Activated T-cell treated with anti-CD3 and anti-CD28 coated beads, Interleukin-2, amount 50 U/mL, for 4 hours (primary cell): ENCODE data around the gene OR5T1. TPM values are rescaled to one million over a fixed set of nuclear protein-coding genes. Genes with fewer than 3 reads are reported as not detected.

ENCODE experiments used
- ATAC-seq, 2 donors: fragments of 200-7000 bp; cut with Tn5 transposase; one replicate each; pipeline ENCODE4 v1.10.0; 2021
- DNase-seq: peaks from one replicate; pipeline ENCODE4 v3.0.0-alpha.2; 2020
- H3K27me3 Mint-ChIP-seq: one replicate; pipeline ENCODE4 v1.8.0; 2021; ENCODE audit warnings: low read depth, mixed read lengths
- H3K36me3 Mint-ChIP-seq: one replicate; pipeline ENCODE4 v1.8.0; 2022; ENCODE audit warnings: mixed read lengths; ENCODE audit not compliant: insufficient read depth
- H3K4me1 Mint-ChIP-seq: one replicate; pipeline ENCODE4 v1.8.0; 2021; ENCODE audit warnings: low read depth, mixed read lengths
- H3K4me3 Mint-ChIP-seq: one replicate; pipeline ENCODE4 v1.8.0; 2021; ENCODE audit warnings: mild to moderate bottlenecking, moderate library complexity, mixed read lengths
- H3K9me3 Mint-ChIP-seq: one replicate; pipeline ENCODE4 v1.8.0; 2021; ENCODE audit warnings: mixed read lengths
- total RNA-seq, 3 donors: library from RNA; stranded (reverse); gene quantifications; one replicate each; pipeline ENCODE4 v1.2.1, GENCODE V29; 2021

OR5T1 gene
- total RNA-seq = not detected

DNA sequence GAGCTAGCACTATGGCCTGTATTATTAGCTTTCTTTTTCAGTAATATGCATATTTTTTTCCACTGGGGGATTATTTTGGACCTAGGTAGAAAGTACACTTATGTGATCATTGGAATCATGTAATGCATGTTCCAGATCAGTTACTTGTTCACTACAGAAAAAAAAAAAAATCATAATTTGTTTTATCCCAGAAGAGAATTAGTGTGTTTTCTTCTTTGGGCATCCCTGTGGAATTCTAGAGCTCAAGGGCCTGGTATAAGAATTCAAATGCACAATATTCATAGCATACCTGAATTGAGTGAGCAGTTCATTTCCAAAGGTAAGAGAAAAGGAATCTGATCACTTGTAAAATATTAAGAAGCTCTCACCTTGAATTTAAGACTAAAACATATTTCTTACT is at the start of gene OR5T1:
TSS of gene OR5T1 (plus strand) at position 301 of the 400 bp plus-strand sequence. CDS start 1,485 bp downstream, outside the sequence.
- Mint-ChIP-seq H3K27me3 (no peaks in the 10 kb centered on the region), H3K9me3 (peaks cover 34% of the 10 kb centered on the region), H3K4me3 (no peak within 1 kb of the TSS), H3K4me1 (no peaks in the 10 kb centered on the region), H3K36me3 (no peaks in the 10 kb centered on the region)
- DNase-seq = no peak
- no peak for ATAC-seq

DNA sequence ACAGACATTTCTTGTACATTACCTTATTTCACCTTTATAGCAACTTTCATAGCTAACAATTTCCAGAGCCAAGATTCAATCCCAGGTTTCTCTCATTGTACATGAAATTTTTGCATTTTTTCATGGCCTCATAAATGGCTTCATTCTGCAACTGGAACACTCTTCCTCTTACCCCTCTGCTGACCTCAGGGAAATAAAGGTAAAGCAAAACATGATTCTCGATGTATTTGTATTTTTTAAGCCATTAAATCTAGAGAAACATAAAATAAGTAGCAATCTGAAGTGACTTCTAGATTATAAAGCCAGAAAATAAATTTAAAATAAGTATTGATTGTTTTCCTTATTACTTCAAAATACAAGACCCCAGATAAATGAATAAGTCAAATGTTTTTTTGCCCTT is 39.8 kb upstream of the OR5T1 start, which contains the start of gene OR5T2:
TSS of gene OR5T2 (minus strand) at position 101 of the 400 bp plus-strand sequence. CDS start 1,193 bp downstream, outside the sequence.
- Mint-ChIP-seq H3K4me1 (no peaks in the 10 kb centered on the region), H3K27me3 (no peaks in the 10 kb centered on the region), H3K4me3 (no peak within 1 kb of the TSS), H3K36me3 (no peaks in the 10 kb centered on the region), H3K9me3 (peaks cover 14% of the 10 kb centered on the region)
- ATAC-seq = no peak
- DNase-seq = no peak

- H3K27me3 Mint-ChIP-seq = no peaks in the 10 kb centered on the region
- peaks cover 7% of the 10 kb centered on the region for H3K9me3 Mint-ChIP-seq
- no peak within 1 kb of the TSS for H3K4me3 Mint-ChIP-seq
- no peaks in the 10 kb centered on the region for H3K4me1 Mint-ChIP-seq
- ATAC-seq = no peak
- DNase-seq = no peak
- no peaks in the 10 kb centered on the region for H3K36me3 Mint-ChIP-seq
These were observed 22.0 kb upstream of the OR5T1 start, which contains the start of gene OR5T3 for GRCh38 chr11:56251954-56252353. OR5T3 (plus strand) TSS chr11:56252254; CDS start chr11:56252254, 0 bp downstream.

- no peak overlapping the region for H3K4me3 Mint-ChIP-seq
- H3K9me3 Mint-ChIP-seq = peaks cover 35% of the 10 kb centered on the region
- ATAC-seq (no peak), DNase-seq (no peak)
- H3K27me3 Mint-ChIP-seq = no peaks in the 10 kb centered on the region
- H3K36me3 Mint-ChIP-seq = no peaks in the 10 kb centered on the region
- H3K4me1 Mint-ChIP-seq = no peaks in the 10 kb centered on the region
These were observed 2.9 kb upstream of the OR5T1 start for GRCh38 chr11:56271092-56271491.

GRCh38 chr11:56292154-56292553 is 18.2 kb downstream of the OR5T1 start, which contains the start of gene OR8H1:
OR8H1 (minus strand) TSS chr11:56292254; CDS start chr11:56291062, 1,192 bp downstream.
- ATAC-seq (no peak), DNase-seq (no peak)
- Mint-ChIP-seq H3K27me3 (no peaks in the 10 kb centered on the region), H3K9me3 (peaks cover 22% of the 10 kb centered on the region), H3K4me1 (no peaks in the 10 kb centered on the region), H3K36me3 (no peaks in the 10 kb centered on the region), H3K4me3 (no peak within 1 kb of the TSS)

GRCh38 chr11:56296898-56297297 is 22.9 kb downstream of the OR5T1 start:
- H3K4me1 Mint-ChIP-seq = no peaks in the 10 kb centered on the region
- no peaks in the 10 kb centered on the region for H3K27me3 Mint-ChIP-seq
- no peaks in the 10 kb centered on the region for H3K36me3 Mint-ChIP-seq
- no peak for ATAC-seq
- peaks cover 19% of the 10 kb centered on the region for H3K9me3 Mint-ChIP-seq
- no peak overlapping the region for H3K4me3 Mint-ChIP-seq
- DNase-seq = no peak

GRCh38 chr11:56307836-56308235 is 33.9 kb downstream of the OR5T1 start:
- ATAC-seq (no peak), DNase-seq (no peak)
- H3K4me1 Mint-ChIP-seq = no peaks in the 10 kb centered on the region
- H3K4me3 Mint-ChIP-seq = no peak overlapping the region
- H3K9me3 Mint-ChIP-seq = peaks cover 29% of the 10 kb centered on the region
- no peaks in the 10 kb centered on the region for H3K27me3 Mint-ChIP-seq
- H3K36me3 Mint-ChIP-seq = no peaks in the 10 kb centered on the region

- DNase-seq (no peak), ATAC-seq (no peak)
- Mint-ChIP-seq H3K4me3 (no peak within 1 kb of the TSS), H3K27me3 (no peaks in the 10 kb centered on the region), H3K9me3 (peaks cover 17% of the 10 kb centered on the region), H3K36me3 (no peaks in the 10 kb centered on the region), H3K4me1 (no peaks in the 10 kb centered on the region)
These were observed 40.9 kb downstream of the OR5T1 start, which contains the start of gene OR8K3 for GRCh38 chr11:56314844-56315243. OR8K3 (plus strand) TSS chr11:56315144; CDS start chr11:56318307, 3,163 bp downstream.

Other genes starting within 250 kb of the OR5T1 start
- not detected for gene OR5AS1, start 246.5 kb upstream of the OR5T1 start, total RNA-seq
- not detected for gene OR8I2, start 180.8 kb upstream of the OR5T1 start, total RNA-seq
- not detected for gene OR8H2, start 170.5 kb upstream of the OR5T1 start, total RNA-seq
- gene OR8H3, start 151.8 kb upstream of the OR5T1 start, total RNA-seq = not detected
- gene OR8J3, start 134.0 kb upstream of the OR5T1 start, total RNA-seq = not detected
- gene OR8K5, start 113.8 kb upstream of the OR5T1 start, total RNA-seq = not detected
- gene OR5J2, start 97.5 kb upstream of the OR5T1 start, total RNA-seq = not detected
- gene OR5T2, start 39.9 kb upstream of the OR5T1 start, total RNA-seq = not detected
- gene OR5T3, start 21.9 kb upstream of the OR5T1 start, total RNA-seq = not detected
- gene OR8H1, start 18.1 kb downstream of the OR5T1 start, total RNA-seq = not detected
- not detected for gene OR8K3, start 41.0 kb downstream of the OR5T1 start, total RNA-seq
- not detected for gene OR8K1, start 71.9 kb downstream of the OR5T1 start, total RNA-seq
- gene OR8J1, start 80.1 kb downstream of the OR5T1 start, total RNA-seq = not detected
- not detected for gene OR8U1, start 101.5 kb downstream of the OR5T1 start, total RNA-seq
- gene OR5AL1, start 138.5 kb downstream of the OR5T1 start, total RNA-seq = not detected
- not detected for gene OR5M3, start 199.2 kb downstream of the OR5T1 start, total RNA-seq
- not detected for gene OR5M8, start 217.2 kb downstream of the OR5T1 start, total RNA-seq